GM19455 (cell line): Measurements from ENCODE around the gene SH2D4B.

Experiments used
- ATAC-seq: cut with Tn5 transposase; IDR thresholded peaks from one replicate; pipeline ENCODE4 v1.9.1; 2021; ENCODE audit not compliant: unreplicated experiment

SH2D4B gene

DNA sequence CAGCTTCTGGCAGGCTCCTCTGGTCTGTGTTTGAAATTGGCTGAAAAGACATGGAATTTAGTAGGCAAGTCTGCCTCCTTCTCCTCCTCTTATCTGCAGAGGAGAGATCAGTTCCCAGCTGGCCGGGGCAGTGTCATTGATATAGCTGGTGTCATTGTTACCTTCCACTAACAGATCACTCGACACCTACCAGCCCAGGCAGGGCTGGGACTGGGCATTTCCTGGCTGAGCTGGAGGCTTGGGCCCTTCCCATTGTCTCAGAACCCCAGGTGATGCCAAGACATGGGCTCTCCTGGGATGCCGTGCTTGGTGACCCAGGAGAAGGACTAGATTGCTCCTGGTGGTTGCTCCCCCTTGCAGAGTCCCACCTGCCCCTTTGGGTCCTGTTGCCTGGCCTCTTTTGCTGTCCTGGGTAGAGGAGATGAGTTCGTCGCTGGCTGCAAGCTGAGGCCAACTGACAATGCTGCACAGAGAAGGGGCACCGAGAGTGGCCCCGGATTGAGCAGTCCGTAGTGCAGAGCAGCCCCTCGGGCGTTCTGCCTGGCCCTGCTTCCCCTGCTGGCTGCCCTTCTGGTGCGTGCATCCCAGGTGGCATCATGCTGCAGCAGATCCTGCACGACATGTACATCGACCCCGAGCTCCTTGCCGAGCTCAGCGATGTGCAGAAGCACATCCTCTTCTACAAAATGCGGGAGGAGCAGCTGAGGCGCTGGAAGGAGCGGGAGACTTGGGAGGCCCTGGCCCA lies at the start of gene SH2D4B:
Gene SH2D4B (plus strand): TSS at position 167 of the 745 bp plus-strand sequence. CDS start 430 bp downstream, at position 597.
- ATAC-seq = no peak

DNA sequence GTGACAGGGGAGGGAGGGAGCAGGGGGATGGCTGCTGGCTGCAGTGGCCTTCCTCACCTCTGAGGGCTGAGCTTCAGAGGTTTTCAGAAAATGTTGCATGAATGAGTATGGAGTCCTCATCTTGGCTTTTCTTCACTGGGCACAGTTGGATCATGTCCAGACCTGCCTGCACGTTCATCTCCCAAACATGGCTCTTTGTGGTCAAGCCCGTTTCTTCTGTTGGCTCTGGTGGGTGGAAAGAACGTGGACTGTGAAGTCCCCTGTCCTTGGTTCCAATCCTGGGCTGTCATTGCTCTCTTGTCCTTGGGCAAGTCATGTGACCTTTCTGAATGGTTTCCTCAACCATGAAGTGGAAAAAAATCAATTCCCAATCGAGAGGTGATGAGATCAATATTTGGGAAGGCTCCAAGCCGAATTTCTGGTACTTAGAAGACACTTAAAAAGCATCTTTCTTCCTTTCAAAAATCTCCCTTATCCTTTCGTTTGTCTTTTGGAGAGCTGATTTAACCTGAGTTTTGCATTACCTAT lies 49.1 kb upstream of the SH2D4B start:
- no peak for ATAC-seq

DNA sequence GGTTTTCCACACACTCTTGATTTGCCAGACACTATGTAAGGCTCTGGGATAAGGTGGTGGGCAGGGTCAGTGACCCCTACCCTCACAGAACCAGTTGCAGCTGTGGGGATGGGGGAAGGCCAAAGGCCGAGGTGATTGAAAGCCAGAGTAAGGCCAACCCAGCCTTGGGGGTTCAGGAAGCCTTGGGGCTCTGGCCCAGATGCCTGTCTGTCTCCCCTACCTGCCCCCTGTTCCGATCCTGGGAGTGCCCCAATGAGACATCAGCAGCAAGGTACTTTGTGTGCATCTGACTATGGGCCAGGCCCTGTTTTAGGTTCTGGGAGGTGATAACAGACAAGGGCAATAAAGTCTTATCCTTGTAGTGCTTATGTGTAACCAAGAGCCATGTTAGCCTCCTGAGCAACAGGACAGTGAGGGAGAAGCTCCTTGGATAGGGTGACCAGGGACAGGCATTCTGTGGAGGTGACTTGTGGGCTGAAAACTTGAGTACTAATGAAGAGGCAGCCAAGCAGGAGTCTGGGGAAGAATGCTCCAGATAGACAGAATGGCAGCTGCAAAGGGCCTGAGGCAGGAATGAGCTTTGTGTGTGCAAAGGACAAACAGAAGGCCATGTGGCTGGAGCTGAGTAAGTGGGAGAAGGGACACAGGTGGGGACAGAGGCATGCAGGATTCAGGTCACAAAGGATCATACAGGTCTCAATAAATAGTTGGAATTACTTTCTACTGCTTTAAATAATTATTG lies 48.2 kb upstream of the SH2D4B start:
- ATAC-seq = no peak

DNA sequence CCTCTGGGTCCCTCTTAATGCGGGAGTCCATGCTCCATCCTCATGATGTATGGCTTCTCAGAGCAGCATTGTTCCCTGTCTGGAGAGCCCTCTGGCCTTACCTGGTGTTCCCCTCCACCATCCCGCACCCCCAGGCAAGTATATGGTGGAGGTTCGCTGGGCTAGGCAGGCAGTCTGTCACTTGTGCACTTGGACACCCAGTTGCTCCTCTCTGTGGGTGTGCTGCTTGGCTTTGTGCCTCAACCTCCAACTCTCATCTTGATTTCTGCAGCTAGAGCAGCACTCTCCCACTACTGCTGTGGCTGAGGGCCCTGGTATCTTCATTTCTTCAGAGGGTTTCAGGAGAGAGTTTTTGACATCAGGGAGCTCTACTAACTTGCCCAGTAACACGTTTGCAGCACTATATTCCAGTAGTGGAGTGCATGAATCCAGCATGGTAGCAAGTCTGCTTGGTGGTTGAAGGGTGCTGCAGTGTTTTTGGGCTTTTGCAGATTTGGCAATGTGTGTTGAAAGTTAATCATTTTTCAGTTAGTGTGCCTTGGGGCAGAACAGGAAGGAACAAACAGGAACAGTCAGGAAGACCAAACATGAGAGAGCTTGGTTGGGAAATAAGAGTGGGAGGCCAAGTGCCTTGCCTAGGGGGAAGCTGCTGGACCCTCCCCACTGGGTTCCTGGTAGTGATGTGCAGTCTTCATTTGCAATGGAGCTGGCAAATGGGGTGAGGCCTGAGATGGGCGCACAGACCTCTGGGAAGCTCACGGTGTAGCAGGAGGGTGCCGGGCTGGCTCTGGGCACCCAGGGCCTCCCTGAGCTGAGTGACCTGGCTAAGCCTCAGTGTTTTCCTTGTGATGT lies 46.2 kb upstream of the SH2D4B start:
- ATAC-seq = no peak

DNA sequence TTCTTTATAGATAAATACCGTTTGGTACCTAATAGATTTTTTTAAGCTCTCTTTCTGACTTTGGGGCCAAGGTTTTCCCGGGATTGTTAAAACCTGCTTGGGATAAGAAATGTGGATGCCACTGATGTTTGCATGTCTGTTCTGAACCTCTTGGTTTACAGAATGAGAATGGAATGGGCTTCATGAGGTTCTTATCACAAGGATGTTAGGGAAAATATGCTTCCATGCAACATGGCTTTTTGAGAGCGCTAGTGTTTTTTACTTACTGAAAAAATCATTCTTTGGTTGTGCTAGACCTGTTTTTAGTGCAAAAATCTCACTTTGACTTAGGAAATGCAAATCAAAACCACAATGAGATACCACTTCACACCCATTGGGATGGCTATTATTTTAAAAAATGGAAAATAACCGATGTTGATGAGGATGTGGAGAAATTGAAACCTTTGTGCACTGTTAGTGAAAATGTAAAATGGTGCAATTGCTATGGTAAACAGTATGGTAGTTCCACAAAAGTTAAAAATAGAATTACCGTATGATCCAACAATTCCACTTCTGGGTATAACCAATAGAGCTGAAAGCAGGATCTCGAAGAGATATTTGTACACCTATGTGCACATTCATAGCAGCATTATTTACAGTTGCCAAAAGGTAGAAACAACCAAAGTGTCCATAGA lies 44.7 kb upstream of the SH2D4B start:
- peak; percentile 21 for ATAC-seq

DNA sequence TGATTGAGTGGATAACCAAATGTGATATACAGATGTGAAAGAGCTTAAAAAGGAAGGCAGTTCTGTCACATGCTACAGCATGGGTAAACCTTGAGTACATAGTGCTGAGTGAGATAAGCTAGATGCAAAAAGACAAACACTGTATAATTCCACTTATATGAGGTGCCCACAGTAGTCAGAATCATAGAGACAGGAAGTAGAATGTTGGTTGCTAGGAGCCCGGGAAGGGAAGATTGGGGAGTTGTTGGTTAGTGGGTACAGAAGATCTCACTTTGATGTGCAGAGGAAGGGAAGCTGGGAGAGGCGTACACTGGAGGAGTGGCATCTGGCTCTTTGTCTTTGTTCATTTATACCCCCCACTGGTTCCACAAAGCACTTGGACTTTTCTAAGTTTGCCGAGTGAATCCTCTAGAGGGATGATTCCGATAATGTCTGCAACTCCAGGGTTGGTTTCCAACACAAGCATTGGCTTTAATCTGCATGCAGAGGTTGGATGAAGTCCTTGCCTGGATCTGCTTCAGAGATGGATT lies 44.1 kb upstream of the SH2D4B start:
- ATAC-seq = peak; percentile 60

DNA sequence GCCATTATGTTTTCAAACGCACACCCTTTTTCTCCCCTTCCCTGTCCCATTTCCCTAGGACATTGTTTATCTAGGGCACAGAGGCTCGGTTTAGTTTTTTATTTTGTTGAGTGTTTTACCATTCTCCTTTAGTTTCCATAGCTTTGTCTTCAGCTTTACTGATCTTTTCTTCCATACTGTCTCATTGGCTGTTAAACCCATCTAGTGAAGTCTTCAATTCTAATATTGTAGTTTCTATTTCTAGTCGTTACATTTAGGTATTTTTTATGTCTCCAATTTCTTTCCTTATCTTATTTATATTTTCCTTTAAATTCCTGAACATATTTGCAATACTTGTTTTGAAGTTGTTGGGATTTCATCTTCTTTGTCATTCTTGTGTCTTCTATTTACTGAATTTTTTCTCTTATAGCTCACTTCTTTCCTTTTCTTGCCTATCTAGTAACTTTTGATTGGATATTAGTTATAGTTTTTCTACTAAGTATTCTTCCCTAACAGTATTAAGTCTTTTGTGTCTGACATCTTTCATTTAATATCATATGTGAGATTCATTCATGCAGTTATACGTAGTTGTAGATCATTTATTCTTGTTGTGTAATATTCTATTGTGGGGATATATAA lies 41.0 kb upstream of the SH2D4B start:
- no peak for ATAC-seq

DNA sequence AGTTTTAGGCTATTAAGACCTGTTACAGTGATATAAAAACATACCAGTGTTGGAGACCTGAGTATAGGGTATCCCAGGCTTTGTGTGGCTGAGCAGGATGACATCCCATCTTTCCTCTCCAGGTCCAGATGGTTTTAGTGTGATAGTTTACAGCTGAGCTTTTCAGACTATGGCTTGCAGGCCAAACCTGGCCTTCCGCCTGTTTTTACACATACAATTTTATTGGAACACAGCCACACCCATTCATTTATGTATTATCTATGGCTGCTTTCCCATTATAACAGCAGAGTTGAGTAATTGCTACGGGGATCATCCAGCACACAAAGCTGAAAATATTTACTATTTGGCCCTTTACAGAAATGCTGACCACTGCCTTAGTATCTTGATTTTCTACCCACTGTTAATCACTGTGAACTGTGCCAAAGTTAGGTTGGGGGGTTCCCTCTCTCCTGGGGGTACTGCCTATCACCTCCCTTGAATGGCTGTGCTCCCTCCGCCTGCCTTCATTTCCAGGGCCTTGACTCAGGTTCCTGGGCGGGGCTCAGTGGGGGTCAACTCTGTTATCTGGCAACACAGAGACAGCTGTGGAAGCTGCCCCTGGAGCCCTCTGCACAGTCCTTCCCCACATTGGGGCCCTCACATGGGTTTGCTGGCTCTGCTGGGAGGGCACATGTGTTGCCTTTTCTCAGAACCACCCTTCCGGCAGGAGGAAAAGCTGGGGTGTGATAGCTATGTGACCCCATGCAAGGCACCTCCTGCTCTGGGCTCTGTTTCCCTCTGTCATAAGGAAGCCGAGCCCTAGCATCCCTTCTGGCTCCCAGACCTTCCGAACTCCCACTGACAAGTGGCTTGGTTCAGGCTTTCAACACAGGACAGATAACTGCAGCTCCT lies 40.3 kb upstream of the SH2D4B start:
- no peak for ATAC-seq

DNA sequence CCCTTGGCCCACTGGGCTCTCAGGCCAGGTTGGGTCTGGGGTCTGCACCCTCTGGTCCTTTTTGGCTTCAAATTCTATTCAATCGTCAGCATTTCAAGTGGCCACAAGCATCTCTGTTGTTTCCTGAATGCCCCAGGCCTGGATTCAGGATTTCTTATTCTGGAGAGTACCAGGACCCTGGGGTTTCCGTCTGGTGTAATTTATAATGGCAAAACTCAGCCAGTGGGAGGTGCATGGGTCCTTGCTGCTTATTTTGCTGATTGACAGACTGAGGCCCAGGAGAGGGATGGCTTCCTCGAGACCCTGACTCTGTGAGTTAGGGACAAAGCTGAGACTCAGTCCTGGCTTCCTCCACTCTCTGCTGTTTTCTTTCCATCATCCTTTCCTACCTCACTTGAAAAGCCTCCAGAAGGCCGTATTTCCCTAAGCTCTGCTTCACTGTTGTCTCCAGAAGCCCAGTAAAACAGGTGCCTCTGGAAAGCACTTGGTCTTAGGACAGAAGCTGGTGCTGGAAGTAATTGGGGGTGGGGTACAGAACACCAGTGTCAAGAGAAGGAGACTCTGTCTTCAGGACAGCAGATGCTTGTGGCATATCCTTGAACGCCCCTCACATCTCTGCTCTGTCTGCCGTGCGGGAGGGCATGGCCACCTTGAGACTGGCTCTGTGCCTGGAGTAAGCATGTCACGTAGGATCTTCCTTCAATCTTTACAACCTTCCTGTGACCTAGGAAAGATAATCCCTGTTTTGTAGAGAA lies 39.4 kb upstream of the SH2D4B start:
- ATAC-seq = no peak

DNA sequence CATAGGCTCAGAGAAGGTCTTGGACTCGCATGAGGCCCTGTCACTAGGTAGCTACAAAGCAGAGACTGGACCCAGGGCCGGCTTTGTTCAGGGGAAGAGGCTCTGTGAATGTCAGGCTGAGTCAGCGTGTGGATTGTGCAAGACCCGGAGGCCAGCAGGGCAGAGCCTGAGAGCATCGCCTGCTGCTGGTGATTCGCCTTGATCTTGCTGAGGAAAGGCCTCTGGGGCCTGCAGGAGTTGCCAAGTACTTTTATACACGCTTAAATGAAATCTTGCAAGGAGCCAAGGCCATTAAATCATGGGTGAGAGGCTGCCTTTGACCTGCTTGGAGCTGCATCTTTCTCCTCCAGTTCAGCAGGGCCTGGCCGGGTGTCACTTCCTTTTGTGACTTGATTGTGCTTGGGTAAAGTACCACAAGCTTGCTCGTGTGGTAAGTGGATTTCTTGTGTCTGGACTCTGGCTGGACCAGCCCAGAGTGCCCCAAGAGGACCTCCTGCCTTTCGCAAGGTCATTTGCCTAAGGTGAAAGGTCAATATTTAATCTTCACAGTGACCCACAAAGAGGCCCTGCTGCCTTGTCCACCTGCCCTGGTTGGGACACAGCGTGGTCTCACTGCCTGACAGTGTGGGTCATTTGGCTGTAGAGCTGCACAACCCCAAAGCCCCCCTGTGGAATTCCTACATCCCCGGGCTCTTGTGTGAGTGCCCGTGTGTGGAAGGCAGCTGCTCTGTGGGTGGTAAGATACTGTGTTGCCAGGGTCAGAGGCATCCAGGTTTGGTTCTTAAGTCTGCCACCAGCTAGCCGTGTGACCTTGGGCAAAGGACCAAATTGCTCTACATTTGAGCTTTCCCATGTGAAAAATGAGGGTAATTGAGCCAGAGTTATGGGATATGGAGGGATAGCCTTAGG lies 38.6 kb upstream of the SH2D4B start:
- ATAC-seq = no peak

DNA sequence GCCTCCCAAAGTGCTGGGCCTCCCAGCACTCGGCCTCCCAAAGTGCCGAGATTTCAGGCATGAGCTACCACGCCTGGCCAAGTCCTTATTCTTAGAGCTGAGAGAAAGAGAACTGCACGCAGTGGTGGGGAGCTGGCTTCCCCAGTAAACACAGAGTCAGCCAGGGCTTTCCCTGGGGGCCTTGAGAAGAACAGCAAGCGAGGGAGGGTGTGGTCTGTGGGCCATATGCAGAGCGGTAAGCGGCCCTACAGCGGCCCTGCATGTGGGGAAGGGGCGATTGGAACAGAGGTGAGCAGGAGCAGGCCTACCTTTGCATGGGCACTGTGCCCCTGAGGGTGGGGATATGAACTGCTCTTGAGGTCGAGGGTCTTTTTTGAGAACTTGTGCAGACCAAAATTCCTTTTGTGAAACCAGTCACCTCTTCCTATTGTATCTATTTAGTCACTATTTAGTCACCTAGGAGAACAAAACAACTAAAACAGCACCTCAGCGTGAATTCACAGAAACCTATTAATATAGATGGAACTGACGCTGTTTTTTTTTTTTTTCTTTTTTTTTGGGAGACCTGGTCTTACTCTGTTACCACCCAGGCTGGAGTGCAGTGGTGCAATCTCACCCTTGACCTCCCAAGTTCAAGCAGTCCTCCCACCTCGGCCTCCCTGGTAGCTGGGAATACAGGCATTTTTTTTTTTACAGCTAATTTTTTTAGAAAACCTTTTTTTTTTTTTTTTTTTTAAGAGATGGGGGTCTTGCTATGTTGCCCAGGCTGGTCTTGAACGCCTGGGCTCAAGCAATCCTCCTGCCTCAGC lies 36.9 kb upstream of the SH2D4B start:
- ATAC-seq = no peak

DNA sequence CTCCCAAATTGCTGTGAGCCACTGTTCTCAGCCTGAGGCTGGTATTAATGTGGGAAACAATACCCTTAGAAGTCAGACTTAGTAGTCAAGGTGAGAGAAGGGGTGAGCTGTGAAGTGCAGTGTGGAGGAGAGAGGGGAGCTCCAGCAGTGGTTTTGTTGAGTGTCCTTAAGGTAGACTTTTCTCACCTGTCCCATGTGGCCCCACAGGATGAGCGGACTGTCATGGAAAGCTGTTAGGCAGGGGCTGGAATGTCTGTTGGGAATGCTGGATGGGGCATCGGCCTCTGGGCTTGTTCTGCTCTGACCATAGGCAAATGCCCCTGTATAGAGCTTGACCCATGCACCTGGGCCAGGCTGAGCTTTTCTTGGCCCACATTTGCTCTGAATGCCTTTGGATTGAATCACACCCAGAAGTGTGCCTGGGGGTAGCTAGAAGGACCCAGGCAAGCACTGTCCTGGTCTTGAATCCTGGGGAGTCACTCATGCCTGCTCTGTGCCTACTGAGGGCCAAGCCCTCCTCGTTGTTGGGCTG lies 36.3 kb upstream of the SH2D4B start:
- no peak for ATAC-seq

DNA sequence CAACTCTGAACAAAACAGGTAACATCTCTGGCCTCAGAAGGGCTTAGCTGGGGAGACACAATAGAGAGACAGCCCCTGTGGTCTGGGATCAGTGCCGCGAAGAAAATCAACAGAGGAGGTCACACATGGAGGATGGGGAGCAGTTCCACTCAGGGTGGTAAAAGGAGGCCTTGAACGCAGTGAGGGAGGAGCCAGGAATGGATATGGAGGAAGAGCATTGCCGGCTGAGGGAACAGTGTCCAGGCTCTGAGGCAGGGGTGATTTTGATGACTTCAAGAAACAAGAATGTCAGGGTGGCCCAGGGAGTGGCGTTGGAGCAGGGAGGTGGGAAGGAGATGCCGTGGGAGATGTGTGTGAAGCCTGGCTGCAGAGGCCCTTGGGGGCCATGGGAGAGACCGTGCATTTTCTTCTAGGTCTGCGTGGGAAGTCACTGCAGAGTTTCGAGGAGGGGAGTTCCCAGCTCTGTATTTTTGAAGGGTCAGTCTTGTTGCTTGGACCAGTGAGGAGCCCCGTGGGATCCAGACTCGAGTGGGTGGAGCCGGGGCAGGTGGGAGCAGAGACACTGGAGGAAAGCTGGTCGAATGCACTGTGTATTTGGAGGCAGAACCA lies 35.7 kb upstream of the SH2D4B start:
- ATAC-seq = no peak

DNA sequence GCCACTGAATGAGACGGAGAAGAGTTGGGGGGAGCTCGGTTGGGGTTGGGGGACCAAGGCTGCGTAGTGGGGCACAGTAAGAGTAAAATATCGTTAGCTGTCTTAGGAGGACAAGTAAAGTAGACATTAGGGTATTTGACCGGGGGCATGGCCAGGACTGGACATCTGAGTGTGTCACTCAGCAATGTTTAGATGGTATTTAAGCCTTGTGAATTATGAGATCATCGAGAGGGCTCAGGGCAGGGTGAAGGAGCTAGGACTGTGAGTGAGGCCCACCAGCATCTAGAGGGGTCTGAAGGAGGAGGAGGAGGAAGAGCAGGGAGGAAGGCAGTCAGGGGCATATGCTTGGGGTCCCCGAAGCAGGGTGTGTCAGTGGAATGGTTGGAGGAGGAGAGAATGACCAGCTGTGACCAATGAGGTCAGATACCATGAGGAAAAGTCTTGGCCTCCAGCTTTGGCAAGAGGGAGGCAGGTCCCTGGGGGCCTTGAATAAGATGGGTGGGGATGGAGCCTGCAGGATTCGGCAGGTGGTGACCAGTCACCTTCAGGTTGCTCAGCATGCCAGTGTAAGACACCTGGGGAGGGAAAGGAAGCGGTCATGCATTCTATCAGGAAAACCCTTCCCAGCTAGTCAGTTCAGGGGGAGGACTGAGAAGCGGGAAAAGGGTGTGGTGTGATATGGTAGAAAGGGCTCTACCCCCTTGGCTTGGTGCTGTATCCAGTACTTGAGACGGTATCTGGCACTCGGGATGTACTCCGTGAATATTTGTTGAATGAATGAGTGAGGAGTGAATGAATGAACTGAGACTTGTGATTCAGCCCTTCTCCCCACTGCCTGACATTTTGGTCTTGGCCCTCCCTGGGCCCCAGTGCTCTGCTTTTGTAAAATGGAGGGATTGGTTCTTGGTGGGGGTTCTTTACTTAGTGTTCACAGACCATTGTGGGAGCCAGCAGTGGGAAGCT lies 34.8 kb upstream of the SH2D4B start:
- ATAC-seq = no peak
